Osteocyte (in vitro differentiated cells): Measurements from ENCODE around the gene C2orf92. TPM values are rescaled to one million over a fixed set of nuclear protein-coding genes. Genes with fewer than 3 reads are reported as not detected.

Experiments used
- DNase-seq: peaks from one replicate; pipeline ENCODE4 v3.0.0; 2021; ENCODE audit warnings: mixed read lengths; ENCODE audit not compliant: unreplicated experiment; ENCODE audit errors: extremely low spot score
- H3K27ac Mint-ChIP-seq: one replicate; pipeline ENCODE4 v1.8.0; 2021; ENCODE audit warnings: mild to moderate bottlenecking, mixed read lengths; ENCODE audit not compliant: unreplicated experiment
- H3K27me3 Mint-ChIP-seq: one replicate; pipeline ENCODE4 v1.8.0; 2021; ENCODE audit warnings: mixed read lengths; ENCODE audit not compliant: unreplicated experiment
- H3K36me3 Mint-ChIP-seq: one replicate; pipeline ENCODE4 v1.8.0; 2021; ENCODE audit warnings: mixed read lengths; ENCODE audit not compliant: unreplicated experiment
- H3K4me1 Mint-ChIP-seq: one replicate; pipeline ENCODE4 v1.8.0; 2021; ENCODE audit warnings: mixed read lengths; ENCODE audit not compliant: unreplicated experiment
- H3K4me3 Mint-ChIP-seq: one replicate; pipeline ENCODE4 v1.8.0; 2021; ENCODE audit warnings: mild to moderate bottlenecking, moderate library complexity, mixed read lengths; ENCODE audit not compliant: unreplicated experiment
- H3K9me3 Mint-ChIP-seq: one replicate; pipeline ENCODE4 v1.8.0; 2021; ENCODE audit warnings: mixed read lengths; ENCODE audit not compliant: unreplicated experiment
- total RNA-seq: library from RNA; stranded (reverse); gene quantifications from 2 replicates; pipeline ENCODE4 v1.2.1, GENCODE V29; 2021
- TF ChIP-seq, protein P1 (sequence below): fragments of 200-600 bp; sonication (generic); IDR thresholded peaks from 2 replicates; pipeline ENCODE4 v1.5.0; 2021; ENCODE audit warnings: antibody characterized with exemption, mild to moderate bottlenecking, moderate library complexity

C2orf92 gene
- total RNA-seq, 1 donor from 2014 or later: 13.7 TPM

- Mint-ChIP-seq H3K27ac (no peak overlapping the region), H3K4me3 (no peak overlapping the region), H3K36me3 (no peaks in the 10 kb centered on the region), H3K27me3 (peaks cover 7% of the 10 kb centered on the region), H3K9me3 (no peaks in the 10 kb centered on the region), H3K4me1 (no peaks in the 10 kb centered on the region)
- TF ChIP-seq, protein P1, sequence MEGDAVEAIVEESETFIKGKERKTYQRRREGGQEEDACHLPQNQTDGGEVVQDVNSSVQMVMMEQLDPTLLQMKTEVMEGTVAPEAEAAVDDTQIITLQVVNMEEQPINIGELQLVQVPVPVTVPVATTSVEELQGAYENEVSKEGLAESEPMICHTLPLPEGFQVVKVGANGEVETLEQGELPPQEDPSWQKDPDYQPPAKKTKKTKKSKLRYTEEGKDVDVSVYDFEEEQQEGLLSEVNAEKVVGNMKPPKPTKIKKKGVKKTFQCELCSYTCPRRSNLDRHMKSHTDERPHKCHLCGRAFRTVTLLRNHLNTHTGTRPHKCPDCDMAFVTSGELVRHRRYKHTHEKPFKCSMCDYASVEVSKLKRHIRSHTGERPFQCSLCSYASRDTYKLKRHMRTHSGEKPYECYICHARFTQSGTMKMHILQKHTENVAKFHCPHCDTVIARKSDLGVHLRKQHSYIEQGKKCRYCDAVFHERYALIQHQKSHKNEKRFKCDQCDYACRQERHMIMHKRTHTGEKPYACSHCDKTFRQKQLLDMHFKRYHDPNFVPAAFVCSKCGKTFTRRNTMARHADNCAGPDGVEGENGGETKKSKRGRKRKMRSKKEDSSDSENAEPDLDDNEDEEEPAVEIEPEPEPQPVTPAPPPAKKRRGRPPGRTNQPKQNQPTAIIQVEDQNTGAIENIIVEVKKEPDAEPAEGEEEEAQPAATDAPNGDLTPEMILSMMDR: no peak
- DNase-seq: no peak
Observed at GRCh38 chr2:97718942-97719341, 49.4 kb downstream of the C2orf92 start.

DNA sequence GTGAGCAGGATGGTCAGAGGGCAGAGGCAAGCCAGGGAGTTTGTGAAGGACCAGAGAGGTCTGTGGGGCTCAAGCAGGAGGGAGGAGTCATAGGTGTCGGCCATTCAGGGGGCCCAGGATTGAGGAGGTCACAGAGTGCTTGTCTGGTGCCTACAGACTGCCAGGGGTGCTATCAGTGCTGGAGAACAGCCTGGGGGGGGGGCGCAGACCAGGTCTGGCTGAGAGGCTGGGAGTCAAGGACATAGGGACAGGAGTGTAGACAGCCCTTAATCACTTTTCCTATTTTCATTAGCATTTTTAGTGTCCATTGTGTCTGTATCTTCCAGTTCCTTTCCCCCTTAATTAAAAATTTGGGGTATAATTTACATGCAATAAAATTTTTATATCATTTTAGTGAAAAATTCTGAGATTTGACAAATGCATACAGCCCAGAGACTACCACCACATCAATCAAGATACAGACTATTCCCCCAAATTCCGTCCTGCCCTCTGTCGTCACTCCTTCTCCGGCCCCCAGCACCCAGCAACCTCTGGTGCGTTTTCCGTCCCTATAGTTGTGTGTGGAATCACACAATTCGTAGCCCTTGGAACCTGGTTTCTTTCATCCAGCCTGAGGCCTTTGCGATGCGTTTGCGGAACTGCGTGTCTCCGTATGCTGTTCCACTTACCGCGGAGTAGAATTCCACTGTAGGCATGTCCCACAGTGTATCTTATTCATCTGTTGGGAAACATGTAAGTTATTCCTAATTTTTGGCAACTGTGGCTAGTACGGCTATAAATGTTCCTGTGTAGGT lies 50.0 kb downstream of the C2orf92 start:
- TF ChIP-seq, protein P1: no peak
- DNase-seq: no peak
- Mint-ChIP-seq H3K36me3 (no peaks in the 10 kb centered on the region), H3K4me1 (no peaks in the 10 kb centered on the region), H3K9me3 (no peaks in the 10 kb centered on the region), H3K4me3 (no peak overlapping the region), H3K27me3 (peaks cover 7% of the 10 kb centered on the region), H3K27ac (no peak overlapping the region)

DNA sequence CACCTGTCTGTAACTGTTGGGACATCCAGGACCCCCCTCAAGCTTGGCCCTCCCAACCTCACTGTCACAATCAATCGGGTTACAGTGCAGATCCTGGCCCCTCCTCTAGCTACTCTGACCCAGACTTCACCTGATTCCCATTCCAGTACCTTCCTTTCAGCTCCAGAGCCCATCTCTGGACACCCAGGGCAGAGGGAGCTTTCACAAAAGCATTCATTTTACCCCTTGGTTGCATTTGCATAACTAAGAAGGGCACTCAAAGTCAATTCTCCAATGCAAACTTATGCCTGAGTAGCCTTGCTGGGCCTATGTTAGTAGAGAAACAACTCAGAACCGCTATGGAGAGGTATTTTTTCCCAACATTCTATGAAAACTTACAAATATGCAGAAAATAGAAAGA lies 51.2 kb downstream of the C2orf92 start:
- Mint-ChIP-seq H3K4me3 (no peak overlapping the region), H3K4me1 (peaks cover 3% of the 10 kb centered on the region), H3K36me3 (no peaks in the 10 kb centered on the region), H3K27ac (no peak overlapping the region), H3K9me3 (no peaks in the 10 kb centered on the region), H3K27me3 (peaks cover 7% of the 10 kb centered on the region)
- DNase-seq: no peak
- TF ChIP-seq, protein P1: no peak

GRCh38 chr2:97722227-97722626 lies 52.7 kb downstream of the C2orf92 start:
- H3K4me1 Mint-ChIP-seq: peaks cover 8% of the 10 kb centered on the region
- no peaks in the 10 kb centered on the region for H3K36me3 Mint-ChIP-seq
- H3K27me3 Mint-ChIP-seq: peaks cover 2% of the 10 kb centered on the region
- H3K9me3 Mint-ChIP-seq: no peaks in the 10 kb centered on the region
- no peak overlapping the region for H3K4me3 Mint-ChIP-seq
- TF ChIP-seq, protein P1: no peak
- no peak overlapping the region for H3K27ac Mint-ChIP-seq
- no peak for DNase-seq

DNA sequence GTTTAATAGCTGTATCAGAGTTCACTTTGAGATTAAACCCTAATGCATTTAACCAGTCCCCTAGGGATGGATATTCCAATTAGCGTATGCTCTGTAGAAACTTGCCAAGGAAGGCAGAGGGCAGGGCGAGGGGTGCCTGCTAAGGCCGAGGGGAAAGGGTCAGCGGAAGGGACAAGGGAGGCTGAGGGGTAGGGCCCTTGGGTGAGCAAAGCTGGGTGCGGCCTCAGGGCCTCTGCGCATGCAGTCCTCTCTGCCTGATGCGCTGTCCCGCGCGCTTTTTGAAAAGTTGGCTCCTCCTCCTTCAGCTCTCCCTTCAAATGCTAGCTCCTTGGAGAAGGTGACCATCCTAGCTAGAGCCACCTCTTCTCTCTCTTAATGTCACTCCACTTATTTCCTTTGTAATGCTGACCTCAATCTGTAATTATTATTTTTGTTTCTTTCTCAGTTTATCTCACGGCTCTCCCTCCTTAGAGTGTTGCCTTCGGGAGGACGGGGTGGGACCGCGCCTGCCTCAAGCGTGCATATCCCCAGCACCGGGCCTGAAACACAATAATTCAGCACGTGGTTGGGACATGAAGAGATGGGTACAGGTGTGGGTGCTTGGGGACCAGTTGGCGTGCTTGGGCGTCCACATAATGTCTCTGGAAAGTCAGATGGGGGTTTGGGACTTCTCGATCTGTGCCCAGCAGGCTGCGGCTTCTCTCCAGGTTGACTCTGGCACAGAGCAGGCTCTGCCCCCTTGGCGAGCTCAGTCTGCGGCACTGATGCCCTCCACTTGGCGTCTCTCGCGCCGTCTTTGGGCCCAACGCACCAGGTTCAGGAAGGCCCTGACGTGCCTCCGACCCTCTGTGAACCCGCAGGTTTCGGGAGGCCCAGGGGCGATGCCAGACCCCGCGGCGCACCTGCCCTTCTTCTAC lies 53.9 kb downstream of the C2orf92 start:
- peaks cover 2% of the 10 kb centered on the region for H3K27me3 Mint-ChIP-seq
- TF ChIP-seq, protein P1: no peak
- no peak overlapping the region for H3K4me3 Mint-ChIP-seq
- no peaks in the 10 kb centered on the region for H3K9me3 Mint-ChIP-seq
- H3K4me1 Mint-ChIP-seq: peaks cover 8% of the 10 kb centered on the region
- H3K27ac Mint-ChIP-seq: no peak overlapping the region
- no peaks in the 10 kb centered on the region for H3K36me3 Mint-ChIP-seq
- DNase-seq: no peak
